ENCODE measurements around the gene SPRED1. TPM values are rescaled to one million over a fixed set of nuclear protein-coding genes. Genes with fewer than 3 reads are reported as not detected.

The SPRED1 gene
- total and polyA plus RNA-seq, 2 experiments from 2014 or later: 11.4 to 44.0 TPM

- TF ChIP-seq STAT1 (IDR thresholded peaks at IDR 0.05; ENCODE audit: unreplicated experiment) (no peak), REST (IDR thresholded peaks at IDR 0.05; ENCODE audit: unreplicated experiment) (no peak), CTCF (conservative IDR thresholded peaks at IDR 0.05; ENCODE audit: low read depth in 2 of 2) (no peak), ZNF331 (CRISPR knock-in tag; IDR thresholded peaks at IDR 0.05; ENCODE audit: low read depth) (no peak), EZH2phosphoT487 (IDR thresholded peaks at IDR 0.05; ENCODE audit: unreplicated experiment) (no peak)
These were observed 148.5 kb downstream of the SPRED1 start (continued) for GRCh38 chr15:38401106-38401505.

GRCh38 chr15:38401701-38402100 is 149.1 kb downstream of the SPRED1 start:
- Mint-ChIP-seq H3K4me3 (no peak overlapping the region), H3K36me3 (ENCODE audit: low read depth) (no peaks in the 10 kb centered on the region), H3K27me3 (ENCODE audit: insufficient read depth, low read depth, poor library complexity) (no peaks in the 10 kb centered on the region), H3K9me3 (peaks cover 11% of the 10 kb centered on the region; the same call in 1 of the 3 replicates), H3K4me1 (no peaks in the 10 kb centered on the region), H3K27ac (no peak overlapping the region)
- no peak overlapping the region for H3K4me3 ChIP-seq
- no peak overlapping the region for H3K27ac ChIP-seq (ENCODE audit: low read depth)
- DNase-seq (ENCODE audit: low spot score): no peak
- H4K20me1 ChIP-seq (replicated peaks; ENCODE audit: insufficient read depth): no peaks in the 10 kb centered on the region
- TF ChIP-seq ZNF331 (CRISPR knock-in tag; IDR thresholded peaks at IDR 0.05; ENCODE audit: low read depth): no peak
- TF ChIP-seq STAT1 (IDR thresholded peaks at IDR 0.05; ENCODE audit: unreplicated experiment): no peak
- no peak for TF ChIP-seq REST (IDR thresholded peaks at IDR 0.05; ENCODE audit: unreplicated experiment)
- TF ChIP-seq EZH2phosphoT487 (IDR thresholded peaks at IDR 0.05; ENCODE audit: unreplicated experiment): no peak
- TF ChIP-seq ZNF114 (CRISPR knock-in tag; IDR thresholded peaks at IDR 0.05): no peak
- TF ChIP-seq ETS1 (IDR thresholded peaks at IDR 0.05): no peak
- no peak for TF ChIP-seq CREB1 (CRISPR knock-in tag; IDR thresholded peaks at IDR 0.05; ENCODE audit: low read depth)
- TF ChIP-seq CTCF (conservative IDR thresholded peaks at IDR 0.05; ENCODE audit: low read depth in 2 of 2): no peak
- H2AFZ ChIP-seq: no peak overlapping the region
- H3F3A ChIP-seq (replicated peaks; ENCODE audit: low read depth): no peaks in the 10 kb centered on the region
- no peaks in the 10 kb centered on the region for H3K79me2 ChIP-seq (replicated peaks; ENCODE audit: insufficient read depth)
- H3K9me2 ChIP-seq (ENCODE audit: insufficient read depth): no peaks in the 10 kb centered on the region; the same call in 1 of the 2 replicates
- H3K27me3 ChIP-seq (ENCODE audit: insufficient read depth): no peaks in the 10 kb centered on the region
- no peak for ATAC-seq
- H3K36me3 ChIP-seq (ENCODE audit: insufficient read depth): no peaks in the 10 kb centered on the region
- no peaks in the 10 kb centered on the region for H3K4me1 ChIP-seq (ENCODE audit: insufficient read depth)
- no peak overlapping the region for H3K4me2 ChIP-seq

Measured in GM23338 (cell line).